GM06990 (cell line): ENCODE measurements around the gene PDE6C.
A peak's percentile ranks its signal among the peaks of the same experiment; 100 is the strongest.

Source experiments
- DNase-seq: peaks from one replicate; pipeline ENCODE4 v3.0.0-alpha.2; 2011; ENCODE audit not compliant: insufficient read length; ENCODE audit errors: extremely low read depth
- H3K27me3 ChIP-seq: replicated peaks from 2 replicates; pipeline ENCODE4 v1.6.0; 2011; ENCODE audit warnings: low read length; ENCODE audit not compliant: control insufficient read depth, insufficient read depth
- H3K36me3 ChIP-seq: 2 replicates; pipeline ENCODE4 v1.5.1; 2011; ENCODE audit warnings: low read length; ENCODE audit not compliant: control insufficient read depth, insufficient read depth
- H3K4me3 ChIP-seq: replicated peaks from 2 replicates; pipeline ENCODE4 v1.5.1; 2011; ENCODE audit warnings: low read depth, mild to moderate bottlenecking, control low read depth, low read length
- CTCF ChIP-seq: IDR thresholded peaks from 2 replicates; pipeline ENCODE4 v1.5.1; 2011; ENCODE audit warnings: low read length, control low read depth, mild to moderate bottlenecking, inconsistent platforms; ENCODE audit not compliant: insufficient read depth, poor library complexity, severe bottlenecking

Gene PDE6C

GRCh38 chr10:93615576-93616235, 3.4 kb downstream of the PDE6C start:
- DNase-seq = no peak
- Histone ChIP-seq H3K36me3 (no peaks in the 10 kb centered on the region), H3K27me3 (no peaks in the 10 kb centered on the region), H3K4me3 (no peak overlapping the region)
- no peak for TF ChIP-seq CTCF

- no peak for DNase-seq
- no peak overlapping the region for H3K4me3 ChIP-seq
- no peak for TF ChIP-seq CTCF
- no peaks in the 10 kb centered on the region for H3K36me3 ChIP-seq
- no peaks in the 10 kb centered on the region for H3K27me3 ChIP-seq
Observed at GRCh38 chr10:93620925-93621324, 8.6 kb downstream of the PDE6C start.

- peak; percentile 26 for DNase-seq
- no peak overlapping the region for H3K4me3 ChIP-seq
- no peak for TF ChIP-seq CTCF
Observed at GRCh38 chr10:93622942-93623341, 10.6 kb downstream of the PDE6C start.

GRCh38 chr10:93628858-93629257, 16.5 kb downstream of the PDE6C start:
- Histone ChIP-seq H3K27me3 (no peaks in the 10 kb centered on the region), H3K4me3 (no peak overlapping the region), H3K36me3 (no peaks in the 10 kb centered on the region)
- DNase-seq = no peak
- TF ChIP-seq CTCF = no peak

More at GRCh38 chr10:93622942-93623341, 10.6 kb downstream of the PDE6C start:
- Histone ChIP-seq H3K36me3 (no peaks in the 10 kb centered on the region), H3K27me3 (no peaks in the 10 kb centered on the region)

- no peak for TF ChIP-seq CTCF
- no peak for DNase-seq
- Histone ChIP-seq H3K27me3 (no peaks in the 10 kb centered on the region), H3K36me3 (no peaks in the 10 kb centered on the region), H3K4me3 (no peak overlapping the region)
Observed at GRCh38 chr10:93629647-93630305, 17.4 kb downstream of the PDE6C start.
